Activated T-helper 1 cell treated with anti-CD3 and anti-CD28 coated beads, Interleukin-12 subunit alpha, Interleukin-12 subunit beta, Interleukin-2, Interleukin-4 antibody, amounts not matched to agents 30 ng/mL and 10 ng/mL and 1 ng/mL, durations not matched to agents 14 hours and 24 hours and 36 hours (primary cell): ENCODE results near the gene ANXA3. TPM values are rescaled to one million over a fixed set of nuclear protein-coding genes. Genes with fewer than 3 reads are reported as not detected.
"Not testable (repeated sequence)": the region's sequence is repeated elsewhere in the genome, so short reads cannot be mapped to it uniquely, and the experiment has no call there.

Experiments used
- DNase-seq: peaks from one replicate; pipeline ENCODE4 v3.0.0; 2021; ENCODE audit warnings: low spot score
- H3K27ac Mint-ChIP-seq: one replicate; pipeline ENCODE4 v1.8.0; 2021; ENCODE audit warnings: mild to moderate bottlenecking, mixed read lengths
- H3K27me3 Mint-ChIP-seq: one replicate; pipeline ENCODE4 v1.8.0; 2022; ENCODE audit warnings: mild to moderate bottlenecking, moderate library complexity, mixed read lengths; ENCODE audit not compliant: insufficient read depth
- H3K36me3 Mint-ChIP-seq: one replicate; pipeline ENCODE4 v1.8.0; 2021; ENCODE audit warnings: low read depth, mixed read lengths
- H3K4me1 Mint-ChIP-seq: one replicate; pipeline ENCODE4 v1.8.0; 2021; ENCODE audit warnings: low read depth, mixed read lengths
- H3K4me3 Mint-ChIP-seq: one replicate; pipeline ENCODE4 v1.8.0; 2021; ENCODE audit warnings: mild to moderate bottlenecking, moderate library complexity, mixed read lengths
- H3K9me3 Mint-ChIP-seq: one replicate; pipeline ENCODE4 v1.8.0; 2021; ENCODE audit warnings: mixed read lengths
- intact Hi-C: fragments of 100-400 bp; cut with micrococcal nuclease; formaldehyde crosslinking; loops from one replicate; pipeline ENCODE4 v1.15.1; 2024
- total RNA-seq: library from RNA; stranded (reverse); gene quantifications from 2 replicates; pipeline ENCODE4 v1.2.3, GENCODE V29; 2022

The ANXA3 gene
- total RNA-seq, 1 donor from 2014 or later: 9.2 TPM

DNA sequence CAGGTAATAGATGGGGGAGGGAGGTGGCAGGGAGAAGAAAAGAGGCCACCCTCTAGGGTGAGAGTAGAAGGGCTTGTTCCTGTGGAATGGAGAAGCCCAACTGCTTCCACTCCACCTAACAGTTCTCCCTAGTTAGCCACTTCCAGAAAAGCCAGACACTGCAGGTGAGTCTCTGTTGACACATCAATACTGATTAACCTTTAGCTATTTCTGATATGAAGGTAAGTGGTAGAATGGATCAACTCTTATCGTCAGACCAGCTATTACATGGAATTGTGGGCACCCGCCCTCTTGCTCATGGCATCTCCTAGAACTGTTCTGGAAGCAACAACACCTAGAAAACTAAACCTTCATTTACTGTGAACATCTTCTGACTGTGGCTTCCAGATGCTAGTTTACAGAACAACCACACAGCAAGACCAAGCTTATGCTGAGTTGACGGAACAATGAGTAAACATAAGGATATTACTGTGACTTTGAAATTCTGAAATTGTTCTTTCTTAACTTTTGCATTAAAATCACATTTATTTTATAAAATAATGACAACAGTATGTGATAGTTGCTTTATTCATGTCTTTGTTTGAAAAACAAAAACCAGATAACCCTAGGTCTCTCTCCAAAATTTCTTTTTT is 44.7 kb downstream of the ANXA3 start:
- intact Hi-C loops: no loop called here
- Mint-ChIP-seq H3K27ac (no peak overlapping the region), H3K4me3 (no peak overlapping the region), H3K4me1 (no peaks in the 10 kb centered on the region), H3K36me3 (peaks cover 25% of the 10 kb centered on the region), H3K9me3 (no peaks in the 10 kb centered on the region), H3K27me3 (no peaks in the 10 kb centered on the region)
- DNase-seq: no peak

DNA sequence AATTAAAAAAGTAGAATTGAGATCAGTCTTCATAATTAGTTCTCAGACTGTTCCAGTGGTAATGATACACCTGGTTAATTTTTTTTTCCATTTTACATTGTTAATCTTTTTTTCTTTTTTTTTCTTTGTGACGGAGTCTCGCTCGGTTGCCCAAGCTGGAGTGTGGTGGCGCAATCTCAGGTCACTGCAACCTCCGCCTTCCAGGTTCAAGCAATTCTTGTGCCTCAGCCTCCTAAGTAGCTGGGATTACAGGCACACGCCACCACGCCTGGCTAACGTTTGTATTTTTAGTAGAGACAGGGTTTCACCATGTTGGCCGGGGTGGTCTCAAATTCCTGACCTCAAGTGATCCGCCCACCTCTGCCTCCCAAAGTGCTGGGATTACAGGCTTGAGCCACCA is 46.9 kb downstream of the ANXA3 start:
- DNase-seq, H3K4me3 Mint-ChIP-seq, H3K4me1 Mint-ChIP-seq, intact Hi-C loops, H3K9me3 Mint-ChIP-seq, H3K27me3 Mint-ChIP-seq, H3K27ac Mint-ChIP-seq: not testable (repeated sequence)
- peaks cover 29% of the 10 kb centered on the region for H3K36me3 Mint-ChIP-seq

DNA sequence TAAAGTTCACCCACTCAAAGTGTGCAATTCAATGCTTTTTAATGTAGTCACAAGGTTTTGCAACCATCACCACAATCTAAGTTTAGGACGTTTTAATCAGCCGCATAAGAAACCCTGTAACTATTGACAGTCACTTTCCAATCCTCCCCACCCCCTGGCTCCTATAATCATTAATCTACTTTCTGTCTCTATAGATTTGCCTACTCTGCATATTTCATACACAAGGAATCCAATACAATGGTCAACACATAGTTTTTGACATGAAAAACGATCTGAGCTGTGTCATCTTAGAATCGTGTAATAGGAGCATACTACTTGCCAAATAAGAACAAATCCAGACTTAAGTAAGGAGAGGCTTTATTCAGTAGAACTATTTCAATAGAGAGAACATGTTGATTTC is 47.6 kb downstream of the ANXA3 start:
- no peak for DNase-seq
- no peak overlapping the region for H3K27ac Mint-ChIP-seq
- no peaks in the 10 kb centered on the region for H3K9me3 Mint-ChIP-seq
- peaks cover 29% of the 10 kb centered on the region for H3K36me3 Mint-ChIP-seq
- no peaks in the 10 kb centered on the region for H3K27me3 Mint-ChIP-seq
- H3K4me3 Mint-ChIP-seq: no peak overlapping the region
- H3K4me1 Mint-ChIP-seq: no peaks in the 10 kb centered on the region
- intact Hi-C loops: no loop called here

DNA sequence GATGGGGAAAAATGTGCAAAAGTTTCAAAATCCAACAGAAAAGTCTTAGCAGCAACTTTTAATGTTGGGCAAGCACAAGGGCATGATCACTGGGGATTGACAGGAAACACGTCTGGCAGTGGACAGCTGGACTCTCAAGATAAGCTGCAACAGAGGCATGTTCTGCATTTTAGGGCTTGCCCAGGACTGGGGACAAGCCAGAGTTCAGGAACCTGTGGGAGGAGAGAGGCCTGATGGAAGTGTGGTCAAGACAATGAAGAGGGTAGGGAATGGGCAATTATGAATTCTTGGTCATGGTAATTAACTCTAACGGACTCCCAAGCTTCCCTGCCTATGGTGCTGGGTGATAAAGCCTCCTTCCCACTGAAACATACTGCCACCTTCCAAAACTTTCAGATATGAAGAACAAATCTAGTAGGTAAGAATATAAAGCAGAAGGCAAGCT is 48.4 kb downstream of the ANXA3 start:
- H3K27ac Mint-ChIP-seq: no peak overlapping the region
- DNase-seq: no peak
- no peaks in the 10 kb centered on the region for H3K4me1 Mint-ChIP-seq
- intact Hi-C loops: no loop called here
- H3K4me3 Mint-ChIP-seq: no peak overlapping the region
- H3K36me3 Mint-ChIP-seq: peaks cover 23% of the 10 kb centered on the region
- H3K27me3 Mint-ChIP-seq: no peaks in the 10 kb centered on the region
- no peaks in the 10 kb centered on the region for H3K9me3 Mint-ChIP-seq

DNA sequence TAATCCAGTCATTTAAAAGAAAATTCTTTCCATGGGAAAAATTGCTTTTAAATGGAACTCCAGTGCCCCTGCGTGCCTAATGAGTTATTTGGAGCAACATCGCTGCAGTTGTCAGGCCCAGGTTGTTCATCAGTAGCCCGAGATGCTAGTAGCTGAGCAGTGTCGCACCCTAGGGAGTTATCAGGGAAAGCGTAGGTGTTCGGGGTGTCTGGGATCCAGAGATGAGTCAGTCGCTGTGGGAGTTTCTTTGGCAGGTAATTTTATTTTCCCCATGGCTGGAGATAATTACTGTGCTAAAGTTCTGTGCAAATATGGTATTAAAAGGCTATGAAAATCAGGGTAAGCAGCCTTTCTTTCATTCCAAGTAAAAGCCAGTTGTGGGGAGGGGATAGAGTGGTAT is 49.4 kb downstream of the ANXA3 start:
- Mint-ChIP-seq H3K27ac (no peak overlapping the region), H3K36me3 (peaks cover 21% of the 10 kb centered on the region), H3K9me3 (no peaks in the 10 kb centered on the region), H3K4me3 (no peak overlapping the region), H3K4me1 (no peaks in the 10 kb centered on the region), H3K27me3 (no peaks in the 10 kb centered on the region)
- intact Hi-C loops: no loop called here
- DNase-seq: no peak

GRCh38 chr4:78602334-78602733 is 50.8 kb downstream of the ANXA3 start:
- no peaks in the 10 kb centered on the region for H3K4me1 Mint-ChIP-seq

DNA sequence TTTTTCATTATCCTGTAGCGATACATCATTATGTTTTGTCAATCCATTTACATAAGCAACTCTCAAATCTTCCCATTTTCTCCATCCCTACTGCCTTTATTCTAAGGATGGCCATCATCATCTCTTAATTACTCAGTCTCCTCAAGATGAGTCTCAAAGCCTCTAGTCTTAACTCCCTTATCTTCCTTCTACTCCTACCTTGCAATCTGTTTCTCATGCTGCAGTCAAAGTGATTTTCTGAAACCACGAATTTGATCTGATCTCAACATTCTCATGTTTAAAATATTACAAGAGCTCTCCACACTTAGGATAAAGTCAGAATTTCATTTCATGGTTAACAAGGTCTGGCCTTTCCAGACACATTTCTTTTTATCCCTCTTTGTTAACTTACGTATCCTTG is 51.8 kb downstream of the ANXA3 start:
- no peaks in the 10 kb centered on the region for H3K27me3 Mint-ChIP-seq
- peaks cover 26% of the 10 kb centered on the region for H3K36me3 Mint-ChIP-seq
- no peak for DNase-seq
- intact Hi-C loops: no loop called here
- no peaks in the 10 kb centered on the region for H3K9me3 Mint-ChIP-seq
- H3K4me1 Mint-ChIP-seq: no peaks in the 10 kb centered on the region
- no peak overlapping the region for H3K27ac Mint-ChIP-seq
- no peak overlapping the region for H3K4me3 Mint-ChIP-seq

More at GRCh38 chr4:78602334-78602733, 50.8 kb downstream of the ANXA3 start:
- no peak for DNase-seq
- H3K4me3 Mint-ChIP-seq: no peak overlapping the region
- H3K27me3 Mint-ChIP-seq: no peaks in the 10 kb centered on the region
- no peak overlapping the region for H3K27ac Mint-ChIP-seq
- H3K9me3 Mint-ChIP-seq: no peaks in the 10 kb centered on the region
- intact Hi-C loops: no loop called here
- peaks cover 21% of the 10 kb centered on the region for H3K36me3 Mint-ChIP-seq

- Mint-ChIP-seq H3K4me1 (peaks cover under 1% of the 10 kb centered on the region), H3K9me3 (no peaks in the 10 kb centered on the region), H3K36me3 (peaks cover 24% of the 10 kb centered on the region), H3K27me3 (no peaks in the 10 kb centered on the region), H3K27ac (no peak overlapping the region), H3K4me3 (no peak overlapping the region)
- intact Hi-C loops: no loop called here
- DNase-seq: no peak
Observed at GRCh38 chr4:78604988-78605387, 53.4 kb downstream of the ANXA3 start.

- peaks cover 24% of the 10 kb centered on the region for H3K36me3 Mint-ChIP-seq
- no peak for DNase-seq
- H3K27ac Mint-ChIP-seq: no peak overlapping the region
- intact Hi-C loops: no loop called here
- H3K4me3 Mint-ChIP-seq: no peak overlapping the region
- H3K9me3 Mint-ChIP-seq: no peaks in the 10 kb centered on the region
- H3K4me1 Mint-ChIP-seq: peaks cover 11% of the 10 kb centered on the region
- no peaks in the 10 kb centered on the region for H3K27me3 Mint-ChIP-seq
Observed at GRCh38 chr4:78606035-78606434, 54.5 kb downstream of the ANXA3 start.

DNA sequence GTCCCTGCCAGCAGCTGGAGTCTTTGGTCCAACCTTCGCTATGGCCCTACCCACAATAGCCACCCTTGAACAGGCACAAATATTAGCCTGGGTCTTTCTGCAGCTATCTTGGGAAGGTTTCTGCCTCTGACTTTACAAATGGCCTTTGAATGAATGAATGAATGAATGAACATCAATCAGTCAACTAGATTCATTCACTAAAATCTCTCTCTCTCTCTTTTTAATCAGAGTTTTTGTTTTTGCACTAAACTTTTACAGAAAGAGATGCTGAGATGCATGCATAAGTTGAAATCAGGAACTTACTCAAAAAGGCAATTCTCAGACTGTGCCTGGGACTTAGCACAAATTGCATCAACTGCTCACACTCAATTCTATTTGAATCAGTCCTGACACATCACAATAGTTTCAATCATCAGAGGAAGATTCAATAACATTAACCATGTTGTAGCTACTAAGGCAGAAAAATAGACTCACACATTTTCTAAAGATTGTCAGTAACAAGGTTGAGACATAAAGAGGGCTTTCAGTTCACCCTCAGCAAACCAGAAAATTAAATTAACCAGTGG is 55.0 kb downstream of the ANXA3 start:
- H3K9me3 Mint-ChIP-seq: no peaks in the 10 kb centered on the region
- intact Hi-C loops: no loop called here
- no peak overlapping the region for H3K4me3 Mint-ChIP-seq
- H3K4me1 Mint-ChIP-seq: peaks cover 17% of the 10 kb centered on the region
- DNase-seq: no peak
- no peak overlapping the region for H3K27ac Mint-ChIP-seq
- peaks cover 24% of the 10 kb centered on the region for H3K36me3 Mint-ChIP-seq
- H3K27me3 Mint-ChIP-seq: no peaks in the 10 kb centered on the region

- intact Hi-C loops: no loop called here
- Mint-ChIP-seq H3K4me1 (peaks cover 37% of the 10 kb centered on the region), H3K4me3 (no peak overlapping the region), H3K27me3 (no peaks in the 10 kb centered on the region), H3K36me3 (peaks cover 14% of the 10 kb centered on the region), H3K9me3 (no peaks in the 10 kb centered on the region), H3K27ac (no peak overlapping the region)
- no peak for DNase-seq
Observed at GRCh38 chr4:78608684-78609083, 57.1 kb downstream of the ANXA3 start.

DNA sequence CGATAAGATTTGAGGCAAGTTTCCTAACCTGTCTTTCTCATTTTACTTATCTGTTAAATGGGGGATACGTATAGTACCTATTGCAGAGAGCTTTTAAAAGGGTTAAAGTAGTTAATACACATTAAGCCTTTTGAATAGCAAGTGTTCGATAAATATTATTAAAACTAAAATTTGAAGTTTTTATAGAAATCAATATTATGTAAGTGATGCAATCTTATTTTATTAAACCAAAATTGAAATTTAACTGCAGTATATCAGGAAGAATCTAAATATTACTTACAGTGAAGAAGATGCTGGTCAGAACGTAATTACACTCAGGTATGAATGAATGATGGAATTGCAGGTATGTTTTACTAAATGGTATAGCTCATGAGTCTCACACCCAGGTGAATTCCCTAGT is 58.0 kb downstream of the ANXA3 start:
- intact Hi-C loops: no loop called here
- DNase-seq: no peak
- no peaks in the 10 kb centered on the region for H3K27me3 Mint-ChIP-seq
- peaks cover 13% of the 10 kb centered on the region for H3K36me3 Mint-ChIP-seq
- peaks cover 46% of the 10 kb centered on the region for H3K4me1 Mint-ChIP-seq
- no peaks in the 10 kb centered on the region for H3K9me3 Mint-ChIP-seq
- H3K27ac Mint-ChIP-seq: no peak overlapping the region
- H3K4me3 Mint-ChIP-seq: no peak overlapping the region

DNA sequence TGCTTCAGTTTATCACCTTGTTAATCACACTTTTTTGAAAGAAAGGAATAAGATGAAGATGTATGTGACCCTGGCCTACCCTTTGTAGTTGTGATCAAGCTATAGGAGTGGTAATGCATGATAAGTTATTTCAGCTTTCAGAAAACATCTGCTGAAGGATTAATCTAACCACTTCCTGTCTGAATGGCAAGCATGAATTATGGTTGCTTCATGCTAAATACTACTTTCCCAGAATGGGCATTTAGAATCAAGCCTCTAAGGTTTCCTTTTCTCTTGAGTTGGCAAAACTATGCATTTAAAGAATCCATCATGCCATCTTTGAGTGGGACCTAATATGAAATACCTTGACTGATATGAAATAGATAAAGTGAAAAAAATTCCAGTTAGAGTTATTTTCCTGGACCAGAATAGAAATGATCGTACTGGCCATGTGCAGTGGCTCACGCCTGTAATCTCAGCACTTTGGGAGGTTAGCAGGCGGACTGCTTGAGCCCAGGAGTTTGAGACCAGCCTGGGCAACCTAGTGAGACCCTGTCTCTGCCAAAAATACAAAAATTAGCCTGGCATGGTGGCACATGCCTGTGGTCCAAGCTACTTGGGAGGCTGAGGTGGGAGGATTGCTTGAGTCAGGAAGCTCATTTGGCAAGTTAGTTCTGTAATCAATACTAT is 59.1 kb downstream of the ANXA3 start:
- Mint-ChIP-seq H3K4me3 (no peak overlapping the region), H3K27me3 (no peaks in the 10 kb centered on the region), H3K27ac (no peak overlapping the region), H3K36me3 (peaks cover 13% of the 10 kb centered on the region), H3K9me3 (no peaks in the 10 kb centered on the region), H3K4me1 (peaks cover 53% of the 10 kb centered on the region)
- intact Hi-C loops: loop anchor here (5.0 kb wide), 1 partner anchor 653 kb away; no protein-coding TSS in a partner anchor
- DNase-seq: no peak
